ENCODE results near the gene DIMT1. TPM values are rescaled to one million over a fixed set of nuclear protein-coding genes. Genes with fewer than 3 reads are reported as not detected.

Gene DIMT1
- total and polyA plus RNA-seq, 2 of the 4 experiments (the other 2 are of a cell fraction) = 27.5 to 46.4 TPM

- H3K9me3 ChIP-seq (ENCODE audit: control insufficient read depth, insufficient read depth, low read length) = no peaks in the 10 kb centered on the region
- DNase-seq (no peak), ATAC-seq (ENCODE audit: low read depth) (no peak)
- H2BK20ac ChIP-seq (ENCODE audit: low read depth, low read length) = no peak overlapping the region
- H3K4me1 ChIP-seq (ENCODE audit: control insufficient read depth, insufficient read depth, low read length) = no peaks in the 10 kb centered on the region; the same call in 1 of the 2 replicates
- no peak overlapping the region for H2AK9ac ChIP-seq (replicated peaks; ENCODE audit: low read depth, low read length, poor library complexity)
- dilution Hi-C loops (cut with HindIII; ENCODE audit: low sequenced_read_pairs, unreplicated experiment) = no loop called here
- no peak overlapping the region for H2AK5ac ChIP-seq (ENCODE audit: low read depth, low read length)
- H3K36me3 ChIP-seq (ENCODE audit: control insufficient read depth, insufficient read depth, low read length) = no peaks in the 10 kb centered on the region
- intact Hi-C loops (cut with micrococcal nuclease) = no loop called here
- H3K27me3 ChIP-seq (ENCODE audit: control insufficient read depth, insufficient read depth, low read length) = no peaks in the 10 kb centered on the region
- no CpG with 5 or more reads among the region's 4 CpGs for WGBS, 2 experiments (ENCODE audit: extremely low coverage in 2 of 2, insufficient read length in 1 of 2)
- no peak overlapping the region for H3K4ac ChIP-seq (ENCODE audit: low read depth, low read length)
- ChIA-PET CTCF (interaction anchor here (0.5 kb wide), 1 partner anchor 223 kb away, joined by 5 read pairs; no protein-coding TSS in a partner anchor), POLR2A (ENCODE audit: unreplicated experiment) (no interaction called here)
- no peak overlapping the region for H2BK120ac ChIP-seq (ENCODE audit: low read depth, low read length)
- H2BK15ac ChIP-seq (ENCODE audit: low read depth, low read length) = no peak overlapping the region
- H4K91ac ChIP-seq (ENCODE audit: insufficient read depth, low read depth, low read length) = no peak overlapping the region
- no peak overlapping the region for H2AFZ ChIP-seq (replicated peaks; ENCODE audit: low read length, poor library complexity)
- no peak overlapping the region for H4K5ac ChIP-seq (ENCODE audit: low read depth, low read length)
- no peaks in the 10 kb centered on the region; the same call in 1 of the 2 replicates for H3K9me1 ChIP-seq (ENCODE audit: insufficient read depth, low read length)
- TF ChIP-seq CHD1 (IDR thresholded peaks at IDR 0.05; ENCODE audit: low read depth, low read length) = no peak
- no peak for TF ChIP-seq USF2 (IDR thresholded peaks at IDR 0.05; ENCODE audit: low read depth, low read length)
- no peak for TF ChIP-seq SMC3 (IDR thresholded peaks at IDR 0.05; ENCODE audit: low read depth, low read length)
- no peak for TF ChIP-seq MAZ (IDR thresholded peaks at IDR 0.05; ENCODE audit: borderline replicate concordance, low read depth, low read length)
- no peak for TF ChIP-seq MXI1 (IDR thresholded peaks at IDR 0.05; ENCODE audit: borderline replicate concordance, low read depth, low read length)
- TF ChIP-seq NFE2L2 (IDR thresholded peaks at IDR 0.05; ENCODE audit: low read depth, low read length) = no peak
- TF ChIP-seq POLR2A (IDR thresholded peaks at IDR 0.05; ENCODE audit: low read depth, low read length) = no peak
- TF ChIP-seq CTCF (conservative IDR thresholded peaks at IDR 0.05; ENCODE audit: low read depth, low read length) = no peak
- no peak for TF ChIP-seq MAFK (IDR thresholded peaks at IDR 0.05; ENCODE audit: low read depth, low read length)
- no peak for TF ChIP-seq BHLHE40 (IDR thresholded peaks at IDR 0.05; ENCODE audit: low read depth, low read length)
- TF ChIP-seq CEBPB (IDR thresholded peaks at IDR 0.05; ENCODE audit: low read depth, low read length) = no peak
- no peak overlapping the region for H3K4me2 ChIP-seq (ENCODE audit: low read depth, low read length)
- peaks cover 8 to 18% of the 10 kb centered on the region in 2 experiments; a peak in 3 of 4 replicates for H3K79me1 ChIP-seq (ENCODE audit: low read depth in 1 of 2, low read length in 2 of 2)
- no peak overlapping the region for H3K23ac ChIP-seq (ENCODE audit: low read depth, low read length)
- H4K20me1 ChIP-seq (ENCODE audit: insufficient read depth, low read length) = no peaks in the 10 kb centered on the region
- BruUV-seq (replicated peaks) = no TSS peak
- no peak overlapping the region for H2BK5ac ChIP-seq (ENCODE audit: low read depth, low read length, poor library complexity, severe bottlenecking)
- H3K27ac ChIP-seq (ENCODE audit: insufficient read depth, low read length) = no peak overlapping the region
- H3K56ac ChIP-seq (ENCODE audit: extremely low read depth, insufficient read depth, low read length) = no peak overlapping the region
- in situ Hi-C loops (cut with MboI; ENCODE audit: low sequenced_read_pairs) = no loop called here
- no peak overlapping the region for H4K8ac ChIP-seq (ENCODE audit: low read depth in 2 of 2, low read length in 2 of 2)
- H3K9ac ChIP-seq (ENCODE audit: low read depth, low read length) = no peak overlapping the region
- H3K18ac ChIP-seq (ENCODE audit: low read depth, low read length) = no peak overlapping the region
- no peak overlapping the region for H3K14ac ChIP-seq (replicated peaks; ENCODE audit: low read depth, low read length)
- no peak overlapping the region for H3K4me3 ChIP-seq (ENCODE audit: insufficient read depth, low read depth, low read length)
These were observed 14.9 kb upstream of the DIMT1 start for GRCh38 chr5:62418462-62419076.

All from IMR-90 (cell line).